Middle frontal gyrus (tissue), 1 donor: ENCODE results near the gene ABCG1.

Source experiments
- DNase-seq: peaks from one replicate; pipeline ENCODE4 v3.0.0-alpha.2; 2015; ENCODE audit warnings: low spot score; ENCODE audit errors: extremely low spot score

The ABCG1 gene

DNA sequence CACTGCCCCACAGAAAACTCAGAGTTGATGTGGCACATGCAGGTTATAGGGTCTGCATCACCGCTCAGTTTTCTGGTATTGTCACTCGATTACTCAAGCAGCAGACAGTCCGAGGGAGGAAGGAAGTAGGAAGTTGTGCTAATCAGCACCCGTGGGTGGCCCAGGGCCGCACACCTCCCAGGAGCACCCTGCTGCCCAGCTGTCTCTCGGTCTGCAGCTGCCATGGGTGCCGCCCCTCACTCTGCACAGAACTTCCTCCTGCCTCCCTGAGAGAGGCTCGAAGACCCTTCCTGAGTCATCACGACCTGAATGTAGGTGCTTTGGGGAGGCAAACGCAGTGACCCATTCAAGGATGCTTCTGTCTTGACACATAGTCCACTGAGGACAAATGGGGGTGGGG, 100.4 kb downstream of the ABCG1 start:
- DNase-seq = no peak

GRCh38 chr21:42319851-42320572, 101.1 kb downstream of the ABCG1 start:
- DNase-seq = no peak

DNA sequence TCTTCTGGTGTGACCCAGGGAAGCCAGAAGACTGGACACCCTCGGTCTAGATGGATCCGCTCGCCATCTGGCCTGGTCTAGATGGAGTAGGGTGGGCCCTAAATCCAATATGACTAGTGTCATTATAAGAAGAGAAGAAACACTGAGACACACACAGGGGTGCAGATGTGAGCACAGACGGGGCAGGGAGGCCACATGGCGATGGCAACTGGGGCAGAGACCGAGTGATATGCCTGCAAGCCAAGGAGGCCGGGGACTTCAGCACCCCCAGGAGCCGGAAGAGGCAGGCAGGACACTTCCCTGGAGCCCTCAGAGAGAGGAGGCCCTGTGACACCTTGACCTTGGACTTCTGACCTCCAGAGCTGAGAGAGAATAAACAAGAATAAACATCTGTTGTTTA, 101.9 kb downstream of the ABCG1 start:
- DNase-seq = no peak

- no peak for DNase-seq
These were observed 102.3 kb downstream of the ABCG1 start for GRCh38 chr21:42321231-42321630.

DNA sequence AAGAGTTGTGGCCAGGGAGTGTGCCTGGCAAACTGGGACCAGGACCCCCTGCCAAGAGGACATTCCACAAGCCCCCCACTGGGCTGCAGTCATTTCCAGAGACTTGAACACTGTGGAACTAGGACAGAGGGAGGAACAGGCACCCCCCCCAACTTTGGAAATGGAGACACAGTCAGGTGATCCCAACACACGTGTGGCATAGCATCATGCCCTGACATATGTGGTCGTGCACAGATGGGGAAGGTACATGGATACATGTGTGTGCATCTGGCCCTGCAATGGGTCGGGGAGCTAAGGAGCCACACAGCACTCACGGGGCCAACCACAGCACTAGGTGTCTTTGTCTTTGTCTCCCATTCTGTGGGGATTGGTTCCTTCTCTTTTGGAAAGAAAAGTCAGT, 102.9 kb downstream of the ABCG1 start:
- no peak for DNase-seq

GRCh38 chr21:42324896-42325295, 106.0 kb downstream of the ABCG1 start:
- DNase-seq = no peak

DNA sequence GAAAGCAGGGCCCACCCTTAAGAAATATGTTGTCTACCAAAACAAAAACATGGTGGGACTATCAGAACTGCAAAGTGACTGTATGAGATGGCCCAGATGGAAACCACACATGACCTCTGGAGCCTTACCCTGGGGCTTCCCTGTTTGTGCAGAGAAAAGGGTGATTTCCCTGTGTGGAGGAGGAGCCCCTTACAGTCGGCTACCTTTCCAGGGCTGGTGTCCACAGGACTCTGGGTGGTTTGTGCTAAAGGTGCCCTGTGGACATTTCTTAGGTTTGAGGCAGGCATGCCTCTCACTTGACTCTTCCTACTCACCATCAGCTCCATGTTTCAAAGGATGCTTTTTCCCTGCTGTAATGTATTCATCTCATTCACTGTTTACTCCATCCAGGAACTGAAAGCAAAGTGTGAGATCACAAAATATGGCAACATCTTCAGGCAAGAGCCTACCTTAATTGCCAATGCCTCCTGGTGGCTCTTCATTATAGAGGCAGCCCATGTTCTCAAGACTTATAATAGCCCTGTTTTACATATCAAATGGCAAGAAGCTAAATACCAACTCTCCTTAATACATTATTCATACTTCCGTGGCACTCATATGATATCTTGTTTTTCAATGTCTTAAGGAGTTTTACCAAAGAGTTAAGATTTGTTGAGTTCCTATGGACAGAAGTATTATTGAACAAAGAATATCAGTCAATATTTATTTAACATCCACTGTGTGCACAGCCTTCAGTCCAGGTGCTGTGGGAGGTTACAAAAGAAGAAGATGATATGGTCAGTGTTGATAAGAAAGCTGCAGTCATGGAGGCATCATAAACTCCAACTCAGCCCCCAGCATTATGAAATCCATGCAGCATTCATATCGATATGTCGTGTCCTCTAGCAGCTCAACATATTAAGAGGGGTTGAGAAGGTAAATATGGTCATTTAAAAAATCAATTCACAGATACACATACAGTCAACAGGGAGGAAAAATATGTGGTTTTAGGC, 111.7 kb downstream of the ABCG1 start:
- DNase-seq = no peak

GRCh38 chr21:42331660-42332059, 112.7 kb downstream of the ABCG1 start:
- no peak for DNase-seq

DNA sequence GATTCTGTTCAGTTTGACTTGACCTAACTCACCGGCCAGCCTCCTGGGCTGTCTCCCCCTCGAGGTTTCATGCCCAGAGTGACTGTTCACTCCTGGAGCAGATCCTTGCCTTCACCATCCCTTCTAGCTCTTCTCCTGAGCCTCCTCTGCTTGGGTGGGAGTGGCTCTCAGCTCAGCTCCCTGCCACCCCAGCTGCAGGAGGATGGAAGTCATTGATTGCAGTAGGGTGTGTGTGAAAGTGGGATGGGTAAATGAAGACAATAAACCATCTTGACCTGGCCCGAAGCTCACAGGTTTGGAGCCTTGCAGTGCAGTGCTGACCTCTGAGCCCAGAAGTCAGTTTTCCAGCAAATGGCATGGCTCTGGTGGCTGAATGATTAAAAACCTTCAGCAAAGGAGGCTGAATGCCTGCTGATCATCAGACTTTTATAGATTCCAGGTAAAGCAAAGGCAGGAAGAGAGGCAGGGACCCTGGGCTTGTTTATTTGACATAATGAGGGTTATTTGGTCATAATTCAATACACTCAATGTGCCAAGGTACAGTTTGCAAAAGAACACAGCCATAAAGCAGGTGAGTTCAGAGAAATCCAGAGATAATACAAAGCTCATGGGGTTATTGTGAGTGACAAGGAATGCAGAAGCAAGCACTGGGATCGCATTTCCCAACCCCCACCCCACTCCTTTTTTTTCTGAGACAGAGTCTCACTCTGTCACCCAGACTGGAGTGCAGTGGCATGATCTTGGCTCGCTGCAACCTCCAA, 113.8 kb downstream of the ABCG1 start:
- no peak for DNase-seq

GRCh38 chr21:42336054-42336453, 117.1 kb downstream of the ABCG1 start:
- DNase-seq = no peak

- no peak for DNase-seq
These were observed 118.3 kb downstream of the ABCG1 start for GRCh38 chr21:42337276-42337675.

- DNase-seq = peak; percentile 6
These were observed 119.1 kb downstream of the ABCG1 start for GRCh38 chr21:42337830-42338728.

DNA sequence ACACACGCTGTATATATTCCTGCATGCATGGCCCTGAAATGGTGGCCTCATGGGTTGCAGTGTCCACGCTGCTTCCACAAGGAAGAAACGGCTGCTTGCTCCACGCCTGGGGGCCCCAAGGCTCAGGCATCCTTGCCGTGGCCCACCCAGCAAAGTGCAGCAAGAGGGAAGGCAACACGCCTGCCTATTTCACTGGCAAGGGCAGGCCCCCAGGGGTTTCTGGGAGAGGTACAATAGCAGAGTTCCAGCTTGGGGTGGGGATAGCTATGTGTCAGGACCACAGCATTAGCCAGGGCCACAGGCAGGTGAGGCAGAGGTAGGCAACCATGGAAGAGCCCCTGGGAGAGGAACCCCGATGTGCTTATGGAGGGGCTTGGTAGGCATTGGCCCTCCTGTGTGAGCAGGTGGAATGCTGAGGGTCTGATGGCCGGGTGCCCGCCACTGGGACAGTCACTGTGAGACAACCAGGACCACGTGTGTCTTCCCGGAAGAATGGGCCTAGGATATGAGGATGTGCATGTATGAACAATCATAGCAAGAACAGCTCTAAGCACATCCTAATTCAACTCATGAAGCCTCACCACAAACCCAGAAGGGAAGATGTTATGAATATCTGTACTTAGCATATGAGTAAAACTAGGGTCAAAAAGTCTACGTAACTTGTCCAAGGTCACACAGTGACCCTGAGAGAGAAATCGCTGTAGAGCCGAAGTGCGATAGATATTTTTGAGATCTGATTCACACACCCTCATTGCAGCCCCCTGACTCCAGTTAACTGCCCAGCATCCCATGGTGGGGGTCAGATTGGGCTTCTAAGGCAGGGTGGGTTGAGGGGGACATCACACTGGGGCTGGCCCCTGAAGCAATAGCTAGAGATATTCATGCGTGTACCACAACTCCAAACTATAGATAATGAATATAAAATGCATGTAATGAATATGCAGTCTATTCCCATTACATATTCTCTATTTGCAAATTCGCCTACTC, 120.1 kb downstream of the ABCG1 start:
- DNase-seq = no peak

- no peak for DNase-seq
These were observed 121.5 kb downstream of the ABCG1 start for GRCh38 chr21:42340187-42341050.

GRCh38 chr21:42341776-42342542, 123.0 kb downstream of the ABCG1 start:
- no peak for DNase-seq

- DNase-seq = no peak
These were observed 124.2 kb downstream of the ABCG1 start for GRCh38 chr21:42343101-42343500.

DNA sequence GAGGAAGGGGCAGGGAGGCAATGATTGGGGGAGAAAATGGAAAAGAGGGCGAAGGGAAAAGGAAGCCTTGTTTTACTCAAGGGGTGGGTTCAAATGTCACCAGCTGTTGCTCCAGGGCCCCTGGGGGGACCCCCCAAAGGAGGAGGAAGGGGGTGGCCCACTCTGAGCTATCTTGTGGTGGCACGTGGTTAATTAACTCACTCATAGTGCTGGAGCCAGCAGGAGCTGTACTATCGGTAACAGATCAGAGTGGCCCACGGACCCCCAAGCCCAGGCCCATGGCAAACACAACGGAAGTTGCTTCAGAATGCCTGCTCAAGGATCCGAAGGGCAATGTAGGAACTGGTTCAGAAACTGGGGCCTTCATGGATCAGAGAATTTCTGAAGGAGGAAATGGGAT, 124.6 kb downstream of the ABCG1 start:
- no peak for DNase-seq
